EH (cell line): ENCODE results near the gene USP20.

ENCODE experiments used
- DNase-seq: peaks from one replicate; pipeline ENCODE4 v3.0.0-alpha.2; 2015; ENCODE audit warnings: low read depth

Gene USP20

GRCh38 chr9:129857207-129857606 is 21.9 kb downstream of the USP20 start:
- no peak for DNase-seq

- DNase-seq = no peak
These were observed 23.1 kb downstream of the USP20 start for GRCh38 chr9:129858167-129858962.

GRCh38 chr9:129860653-129861446 is 25.6 kb downstream of the USP20 start:
- no peak for DNase-seq

- DNase-seq = no peak
These were observed 26.2 kb downstream of the USP20 start for GRCh38 chr9:129861447-129861827.

- peak; percentile 78 for DNase-seq
These were observed 27.9 kb downstream of the USP20 start for GRCh38 chr9:129863059-129863690.

GRCh38 chr9:129864991-129865647 is 29.9 kb downstream of the USP20 start:
- no peak for DNase-seq

GRCh38 chr9:129865668-129866320 is 30.5 kb downstream of the USP20 start:
- DNase-seq = no peak

GRCh38 chr9:129866394-129867135 is 31.3 kb downstream of the USP20 start:
- no peak for DNase-seq

GRCh38 chr9:129867136-129868022 is 32.1 kb downstream of the USP20 start:
- no peak for DNase-seq

- no peak for DNase-seq
These were observed 33.0 kb downstream of the USP20 start for GRCh38 chr9:129868023-129868871.

GRCh38 chr9:129868872-129869486 is 33.7 kb downstream of the USP20 start:
- DNase-seq = no peak

- no peak for DNase-seq
These were observed 34.6 kb downstream of the USP20 start for GRCh38 chr9:129869585-129870501.

GRCh38 chr9:129871046-129871445 is 35.8 kb downstream of the USP20 start:
- DNase-seq = no peak

GRCh38 chr9:129873563-129874190 is 38.4 kb downstream of the USP20 start:
- no peak for DNase-seq

GRCh38 chr9:129874261-129875101 is 39.2 kb downstream of the USP20 start:
- DNase-seq = no peak

GRCh38 chr9:129875181-129875611 is 39.9 kb downstream of the USP20 start:
- no peak for DNase-seq
